ENCODE results near the gene ZNF594.
A peak's percentile ranks its signal among the peaks of the same experiment; 100 is the strongest.
"Not testable (repeated sequence)": the region's sequence is repeated elsewhere in the genome, so short reads cannot be mapped to it uniquely, and the experiment has no call there.

ZNF594 gene

GRCh38 chr17:5201011-5201410 lies 9.3 kb upstream of the ZNF594 start:
- no peak for DNase-seq (ENCODE audit: low spot score)

DNA sequence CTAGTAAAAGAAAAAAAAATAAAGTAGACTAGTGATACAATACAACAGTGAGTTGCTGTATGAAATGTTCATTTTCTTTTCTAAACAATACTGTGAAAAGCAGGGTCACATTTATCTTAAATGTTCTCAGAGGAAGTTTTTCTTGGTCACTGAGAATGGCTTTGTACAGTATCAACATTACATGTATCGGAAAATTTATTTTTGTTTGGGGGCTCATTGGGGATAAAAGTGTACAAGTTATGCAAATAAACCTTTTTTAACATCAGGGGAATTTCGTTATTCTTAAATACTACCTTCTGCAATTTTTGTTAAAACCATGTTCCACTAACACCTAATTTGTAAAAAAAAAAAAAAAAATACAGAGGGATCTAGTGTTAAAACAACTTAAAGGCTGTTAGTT lies 8.7 kb upstream of the ZNF594 start:
- DNase-seq (ENCODE audit: low spot score), result no peak

- no peak for DNase-seq (ENCODE audit: low spot score)
Observed at GRCh38 chr17:5198472-5198871, 6.8 kb upstream of the ZNF594 start.

DNA sequence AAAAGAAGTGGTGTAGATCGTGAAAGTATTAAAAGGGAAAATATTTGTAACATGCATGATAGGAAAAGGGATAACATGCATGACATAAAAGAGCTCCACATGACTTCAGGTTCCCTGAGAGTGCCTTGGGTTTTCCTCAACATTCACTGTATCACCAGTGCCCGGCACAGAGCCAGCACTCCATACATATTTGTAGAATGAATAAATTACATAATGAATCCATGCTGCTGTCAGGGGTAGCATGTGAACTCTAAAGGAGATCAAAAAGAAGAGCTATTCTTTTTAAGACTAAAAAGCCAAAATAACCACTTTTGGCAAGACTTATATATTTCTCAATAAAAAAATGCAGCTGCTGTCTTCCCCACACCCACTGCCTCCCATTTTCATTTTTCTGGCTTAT lies 2.7 kb upstream of the ZNF594 start:
- DNase-seq (ENCODE audit: low spot score), result no peak

DNA sequence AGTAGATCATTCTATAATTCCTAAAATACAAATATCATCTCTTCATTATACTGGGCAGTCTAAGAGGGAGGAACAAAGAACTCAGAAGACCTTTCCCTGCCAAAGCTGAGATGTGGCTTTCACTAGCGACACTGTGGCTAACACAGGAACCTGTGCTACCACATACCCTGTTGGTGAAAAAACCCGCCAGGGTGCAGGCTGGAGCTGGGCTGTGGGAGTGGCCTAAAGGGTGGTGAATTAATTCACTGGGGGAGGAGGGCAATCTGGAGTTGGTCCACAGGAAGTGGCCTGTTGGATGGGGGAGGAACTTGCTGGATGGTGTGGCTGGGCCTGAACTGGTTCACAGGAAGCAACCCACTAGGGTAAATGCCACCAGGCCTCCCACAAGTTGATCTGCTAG lies 7.4 kb downstream of the ZNF594 start:
- no peak for DNase-seq (ENCODE audit: low spot score)

GRCh38 chr17:5183410-5183793 lies 8.3 kb downstream of the ZNF594 start:
- DNase-seq (ENCODE audit: low spot score), result no peak

DNA sequence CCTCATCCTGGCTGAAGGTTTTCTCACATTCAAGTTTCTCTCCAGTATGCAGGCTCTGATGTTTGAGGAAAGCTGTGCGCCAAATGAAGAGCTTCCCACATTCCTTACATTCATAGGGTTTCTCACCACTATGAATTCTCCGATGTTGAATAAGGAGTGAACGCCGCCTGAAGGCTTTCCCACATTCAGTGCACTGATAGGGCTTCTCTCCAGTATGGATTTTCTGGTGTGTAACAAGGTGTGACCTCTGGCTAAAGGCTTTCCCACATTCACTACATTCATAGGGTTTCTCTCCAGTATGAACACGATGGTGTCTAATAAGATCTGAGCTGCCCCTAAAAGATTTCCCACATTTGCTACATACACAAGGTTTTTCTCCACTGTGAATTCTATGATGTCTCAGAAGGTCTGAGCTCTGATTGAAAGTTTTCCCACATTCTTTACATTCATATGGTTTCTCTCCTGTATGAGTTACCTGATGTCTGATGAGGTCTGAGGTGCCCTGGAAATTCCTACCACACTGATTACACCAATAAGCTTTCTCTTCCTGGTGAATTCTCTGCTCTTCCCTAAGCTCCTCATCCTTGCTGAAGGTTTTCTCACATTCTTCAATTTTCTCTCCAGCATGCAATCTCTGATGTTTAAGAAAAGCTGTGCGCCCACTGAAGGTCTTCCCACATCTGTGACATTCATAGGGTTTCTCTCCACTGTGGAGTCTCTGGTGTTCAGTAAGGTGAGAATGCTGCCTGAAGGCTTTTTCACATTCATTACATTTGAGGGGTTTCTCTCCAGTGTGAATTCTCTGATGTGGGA lies 8.9 kb downstream of the ZNF594 start:
- no peak for DNase-seq (ENCODE audit: low spot score)

GRCh38 chr17:5181509-5182305 lies 10.0 kb downstream of the ZNF594 start:
- DNase-seq (ENCODE audit: low spot score), result no peak

DNA sequence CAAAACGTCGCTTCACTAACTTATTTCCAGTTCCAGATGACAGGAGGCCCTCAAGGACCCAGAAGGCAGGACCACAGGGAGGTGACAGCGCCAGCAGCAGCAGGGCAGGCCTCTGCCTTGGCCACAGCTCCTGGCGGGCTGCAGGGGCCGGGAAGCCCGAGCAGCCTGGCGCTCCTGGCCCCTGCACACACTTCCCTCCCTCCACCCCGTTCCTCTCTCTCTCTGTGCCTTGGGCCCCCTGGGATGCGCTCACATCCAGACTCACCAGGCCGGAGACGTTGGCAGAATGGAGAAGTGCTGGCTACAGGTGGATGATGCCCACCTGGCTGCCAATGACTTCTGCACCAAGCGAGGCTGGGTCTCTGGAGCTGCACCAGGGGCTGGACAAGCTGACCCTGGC lies 12.7 kb downstream of the ZNF594 start:
- DNase-seq (ENCODE audit: low spot score), result no peak

- DNase-seq (ENCODE audit: low spot score), result not testable (repeated sequence)
Observed at GRCh38 chr17:5175027-5175426, 16.6 kb downstream of the ZNF594 start.

GRCh38 chr17:5165791-5166564 lies 25.7 kb downstream of the ZNF594 start:
- DNase-seq (ENCODE audit: low spot score), result peak; percentile 21

- no peak for DNase-seq (ENCODE audit: low spot score)
Observed at GRCh38 chr17:5164436-5164835, 27.2 kb downstream of the ZNF594 start.

DNA sequence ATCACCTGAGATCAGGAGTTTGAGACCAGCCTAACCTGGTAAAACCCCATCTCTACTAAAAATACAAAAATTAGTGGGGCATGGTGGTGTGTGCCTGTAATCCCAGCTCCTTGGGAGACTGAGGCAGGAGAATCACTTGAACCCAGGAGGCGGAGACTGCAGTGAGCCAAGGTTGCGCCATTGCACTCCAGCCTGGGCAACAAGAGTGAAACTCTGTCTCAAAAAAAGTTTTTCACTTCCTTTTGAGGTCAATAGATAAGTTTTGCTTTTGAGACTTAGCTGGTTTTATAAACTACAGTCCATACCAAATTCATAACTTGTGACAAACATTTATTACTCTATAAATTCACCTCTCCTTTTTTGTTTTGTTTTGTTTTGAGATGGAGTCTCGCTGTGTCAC lies 29.9 kb downstream of the ZNF594 start:
- not testable (repeated sequence) for DNase-seq (ENCODE audit: low spot score)

- not testable (repeated sequence) for DNase-seq (ENCODE audit: low spot score)
Observed at GRCh38 chr17:5160702-5161101, 31.0 kb downstream of the ZNF594 start.

GRCh38 chr17:5146122-5146521 lies 45.5 kb downstream of the ZNF594 start:
- DNase-seq (ENCODE audit: low spot score), result not testable (repeated sequence)

DNA sequence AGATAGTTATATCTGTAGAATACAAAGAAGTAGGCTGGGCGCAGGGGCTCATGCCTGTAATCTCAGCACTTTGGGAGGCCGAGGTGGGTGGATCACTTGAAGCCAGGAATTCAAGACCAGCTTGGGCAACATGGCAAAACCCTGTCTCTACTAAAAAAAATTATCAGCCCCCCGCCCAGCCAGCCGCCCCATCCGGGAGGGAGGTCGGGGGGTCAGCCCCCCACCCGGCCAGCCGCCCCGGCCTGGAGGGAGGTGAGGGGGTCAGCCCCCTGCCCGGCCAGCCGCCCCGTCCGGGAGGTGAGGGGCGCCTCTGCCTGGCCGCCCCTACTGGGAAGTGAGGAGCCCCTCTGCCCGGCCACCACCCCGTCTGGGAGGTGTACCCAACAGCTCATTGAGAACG lies 48.8 kb downstream of the ZNF594 start:
- not testable (repeated sequence) for DNase-seq (ENCODE audit: low spot score)

DNA sequence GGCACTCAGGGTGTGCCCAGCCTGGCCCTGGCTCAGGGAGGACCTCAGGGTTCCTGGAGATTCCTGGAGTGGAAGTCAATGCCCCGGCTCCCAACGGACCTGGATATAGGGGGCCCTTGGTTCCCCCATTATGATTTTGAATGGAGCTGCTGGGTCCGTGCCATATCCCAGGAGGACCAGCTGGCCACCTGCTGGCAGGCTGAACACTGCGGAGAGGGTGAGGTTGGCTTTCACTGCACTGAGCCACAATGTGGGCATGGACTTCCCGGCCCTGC lies 52.3 kb downstream of the ZNF594 start:
- no peak for DNase-seq (ENCODE audit: low spot score)

DNA sequence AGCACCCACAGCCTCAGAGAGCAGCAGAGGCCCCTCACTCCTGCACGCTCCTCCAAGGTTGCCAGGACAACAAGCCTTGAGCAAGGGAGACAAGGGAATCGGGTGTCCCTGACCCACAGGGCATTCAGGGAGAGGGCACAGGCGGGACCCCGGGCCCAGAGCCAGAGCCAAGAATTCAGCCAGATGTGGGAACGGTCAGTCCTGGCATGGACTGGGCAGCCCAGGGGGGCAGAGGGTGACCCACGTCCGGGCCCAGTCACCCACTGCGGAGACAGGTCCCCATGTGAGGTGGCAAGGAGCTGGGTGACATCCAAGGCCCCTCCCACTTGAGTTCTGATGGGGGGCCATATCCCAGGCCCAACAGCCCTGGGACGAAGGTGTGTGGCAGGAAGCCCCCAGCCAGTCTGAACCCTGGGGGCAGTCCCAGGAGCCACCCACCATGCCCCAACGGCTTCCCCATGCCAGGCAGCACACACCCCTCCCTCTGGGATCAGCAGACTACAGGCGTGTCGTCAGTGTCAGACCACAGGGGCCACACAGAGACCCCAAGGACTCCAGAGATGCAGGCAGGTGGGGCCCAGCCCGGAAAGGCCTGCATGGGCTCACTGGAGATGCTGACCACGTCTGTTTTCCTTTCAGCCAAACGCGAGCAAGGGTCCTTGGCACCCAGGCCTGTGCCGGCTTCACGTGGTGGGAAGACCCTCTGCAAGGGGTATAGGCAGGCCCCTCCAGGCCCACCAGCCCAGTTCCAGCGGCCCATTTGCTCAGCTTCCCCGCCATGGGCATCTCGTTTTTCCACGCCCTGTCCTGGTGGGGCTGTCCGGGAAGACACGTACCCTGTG lies 52.8 kb downstream of the ZNF594 start:
- no peak for DNase-seq (ENCODE audit: low spot score)

GRCh38 chr17:5138198-5138544 lies 53.5 kb downstream of the ZNF594 start:
- not testable (repeated sequence) for DNase-seq (ENCODE audit: low spot score)

DNA sequence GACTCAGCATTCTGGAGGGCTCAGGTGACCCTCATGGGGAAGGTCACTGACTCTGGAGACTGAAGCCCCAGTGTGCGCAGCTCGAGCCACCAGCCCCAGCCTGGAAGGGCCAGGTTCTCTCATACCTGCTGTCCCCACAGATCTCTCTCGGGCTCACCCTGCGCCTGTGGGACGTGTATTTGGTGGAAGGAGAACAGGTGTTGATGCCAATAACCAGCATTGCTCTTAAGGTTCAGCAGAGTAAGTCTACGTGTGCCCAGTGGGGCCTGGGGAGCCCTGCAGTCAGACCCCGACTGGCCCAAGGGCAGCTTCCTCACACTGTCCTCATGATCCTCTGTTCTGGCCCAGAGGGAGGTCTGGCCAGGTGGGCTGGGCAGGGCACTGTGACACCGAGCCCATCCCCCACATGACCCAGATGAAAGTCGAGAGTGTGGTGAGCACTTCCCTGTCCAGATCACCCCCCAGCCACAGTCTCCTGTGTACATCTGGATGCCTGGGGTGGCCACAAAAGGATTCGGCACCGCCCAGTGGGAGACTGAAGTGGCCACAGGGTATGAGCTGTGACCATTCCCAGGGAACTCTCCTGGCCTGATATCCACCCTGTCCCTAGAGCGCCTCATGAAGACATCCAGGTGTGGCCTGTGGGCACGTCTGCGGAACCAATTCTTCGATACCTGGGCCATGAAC lies 54.0 kb downstream of the ZNF594 start:
- DNase-seq (ENCODE audit: low spot score), result not testable (repeated sequence)

All from globus pallidus (tissue), 1 donor.